GM10266 (cell line): Measurements from ENCODE around the gene RLBP1.

ENCODE experiments used
- DNase-seq: peaks from one replicate; pipeline ENCODE4 v3.0.0; 2012; ENCODE audit errors: extremely low spot score
- CTCF ChIP-seq: IDR thresholded peaks from 2 replicates; pipeline ENCODE4 v1.5.1; 2012; ENCODE audit warnings: mild to moderate bottlenecking, low read depth; ENCODE audit not compliant: control insufficient read depth, insufficient read depth; ENCODE audit errors: missing control alignments

RLBP1 gene

GRCh38 chr15:89187301-89187985 lies 33.9 kb downstream of the RLBP1 start:
- no peak for DNase-seq
- TF ChIP-seq CTCF = no peak

- TF ChIP-seq CTCF = no peak
- no peak for DNase-seq
Observed at GRCh38 chr15:89186803-89187202, 34.6 kb downstream of the RLBP1 start.

- no peak for TF ChIP-seq CTCF
- DNase-seq = no peak
Observed at GRCh38 chr15:89184886-89185526, 36.4 kb downstream of the RLBP1 start.

- no peak for DNase-seq
- TF ChIP-seq CTCF = no peak
Observed at GRCh38 chr15:89184357-89184756, 37.0 kb downstream of the RLBP1 start.

GRCh38 chr15:89179966-89180875 lies 41.2 kb downstream of the RLBP1 start:
- TF ChIP-seq CTCF = no peak

GRCh38 chr15:89178307-89178977 lies 42.9 kb downstream of the RLBP1 start:
- no peak for TF ChIP-seq CTCF
- DNase-seq = no peak

More at GRCh38 chr15:89179966-89180875, 41.2 kb downstream of the RLBP1 start:
- no peak for DNase-seq
